ENCODE data around the gene FAM24B. TPM values are rescaled to one million over a fixed set of nuclear protein-coding genes. Genes with fewer than 3 reads are reported as not detected.

Gene FAM24B
- total and polyA plus RNA-seq, 2 donors = 3.8 to 7.1 TPM

GRCh38 chr10:122850705-122851640 lies 28.4 kb downstream of the FAM24B start:
- Histone ChIP-seq H3K36me3 (ENCODE audit: control insufficient read depth in 2 of 2, insufficient read depth in 2 of 2, low read length in 1 of 2) (no peaks in the 10 kb centered on the region), H3K4me3 (ENCODE audit: low read length in 2 of 2) (no peak overlapping the region), H3K9me3 (ENCODE audit: control insufficient read depth in 2 of 2, insufficient read depth in 1 of 2, low read length in 1 of 2) (no peaks in the 10 kb centered on the region), H3K27ac (ENCODE audit: low read depth in 1 of 2, low read length in 1 of 2) (no peak overlapping the region), H3K4me1 (ENCODE audit: control insufficient read depth in 2 of 2, insufficient read depth in 2 of 2, low read length in 2 of 2) (peaks cover 6 to 14% of the 10 kb centered on the region in 2 donors), H3K27me3 (ENCODE audit: control insufficient read depth in 2 of 2, insufficient read depth in 1 of 2, low read length in 1 of 2) (no peaks in the 10 kb centered on the region)
- DNase-seq (ENCODE audit: low read depth in 6 of 9, low spot score in 9 of 9) = no peak
- WGBS = 96% methylated on average over 5 of the region's 5 CpGs

- H3K36me3 ChIP-seq (ENCODE audit: control insufficient read depth in 2 of 2, insufficient read depth in 2 of 2, low read length in 1 of 2) = no peaks in the 10 kb centered on the region
- WGBS = 94% methylated on average over 12 of the region's 12 CpGs
- peaks cover 6 to 14% of the 10 kb centered on the region in 2 donors for H3K4me1 ChIP-seq (ENCODE audit: control insufficient read depth in 2 of 2, insufficient read depth in 2 of 2, low read length in 2 of 2)
- no peak overlapping the region for H3K27ac ChIP-seq (ENCODE audit: low read depth in 1 of 2, low read length in 1 of 2)
- no peaks in the 10 kb centered on the region for H3K9me3 ChIP-seq (ENCODE audit: control insufficient read depth in 2 of 2, insufficient read depth in 1 of 2, low read length in 1 of 2)
- H3K27me3 ChIP-seq (ENCODE audit: control insufficient read depth in 2 of 2, insufficient read depth in 1 of 2, low read length in 1 of 2) = no peaks in the 10 kb centered on the region
- no peak overlapping the region for H3K4me3 ChIP-seq (ENCODE audit: low read length in 2 of 2)
- DNase-seq (ENCODE audit: low read depth in 6 of 9, low spot score in 9 of 9) = no peak
Observed at GRCh38 chr10:122849900-122850605, 29.3 kb downstream of the FAM24B start.

DNA sequence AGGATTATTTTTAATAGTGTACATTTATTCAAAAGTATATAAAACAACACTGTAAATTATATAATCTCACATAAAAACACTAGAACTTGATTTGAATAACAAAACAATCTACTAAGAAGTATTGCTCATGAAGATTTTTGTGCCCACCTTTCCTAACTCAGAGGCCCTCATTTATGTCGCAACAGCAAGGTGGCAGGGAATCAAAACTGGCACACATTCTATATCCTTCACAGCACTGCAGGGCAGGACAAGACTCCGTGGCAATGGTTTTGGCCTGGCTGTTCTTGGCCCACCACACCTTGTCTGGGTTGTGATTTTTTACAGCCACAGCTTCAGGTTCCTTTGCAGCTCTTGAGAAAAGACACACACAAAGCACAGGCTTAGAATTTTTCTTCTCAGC lies 30.3 kb downstream of the FAM24B start:
- Histone ChIP-seq H3K9me3 (ENCODE audit: control insufficient read depth in 2 of 2, insufficient read depth in 1 of 2, low read length in 1 of 2) (no peaks in the 10 kb centered on the region), H3K27me3 (ENCODE audit: control insufficient read depth in 2 of 2, insufficient read depth in 1 of 2, low read length in 1 of 2) (no peaks in the 10 kb centered on the region), H3K4me3 (ENCODE audit: low read length in 2 of 2) (no peak overlapping the region), H3K36me3 (ENCODE audit: control insufficient read depth in 2 of 2, insufficient read depth in 2 of 2, low read length in 1 of 2) (no peaks in the 10 kb centered on the region), H3K4me1 (ENCODE audit: control insufficient read depth in 2 of 2, insufficient read depth in 2 of 2, low read length in 2 of 2) (peaks cover 6 to 14% of the 10 kb centered on the region in 2 donors), H3K27ac (ENCODE audit: low read depth in 1 of 2, low read length in 1 of 2) (no peak overlapping the region)
- DNase-seq (ENCODE audit: low read depth in 6 of 9, low spot score in 9 of 9) = no peak
- 92% methylated on average over 2 of the region's 2 CpGs for WGBS

- WGBS = 58% methylated on average over 12 of the region's 12 CpGs
- no peaks in the 10 kb centered on the region for H3K27me3 ChIP-seq (ENCODE audit: control insufficient read depth in 2 of 2, insufficient read depth in 1 of 2, low read length in 1 of 2)
- peaks cover 6 to 14% of the 10 kb centered on the region in 2 donors for H3K4me1 ChIP-seq (ENCODE audit: control insufficient read depth in 2 of 2, insufficient read depth in 2 of 2, low read length in 2 of 2)
- no peak overlapping the region for H3K4me3 ChIP-seq (ENCODE audit: low read length in 2 of 2)
- H3K27ac ChIP-seq (ENCODE audit: low read depth in 1 of 2, low read length in 1 of 2) = peak overlapping the region in 1 of 2 donors; percentile 11
- peak in 3 of 9 donors; percentile 8 to 29 (median 12) for DNase-seq (ENCODE audit: low read depth in 6 of 9, low spot score in 9 of 9)
- H3K9me3 ChIP-seq (ENCODE audit: control insufficient read depth in 2 of 2, insufficient read depth in 1 of 2, low read length in 1 of 2) = no peaks in the 10 kb centered on the region
- H3K36me3 ChIP-seq (ENCODE audit: control insufficient read depth in 2 of 2, insufficient read depth in 2 of 2, low read length in 1 of 2) = no peaks in the 10 kb centered on the region
Observed at GRCh38 chr10:122847782-122848604, 31.4 kb downstream of the FAM24B start.

GRCh38 chr10:122845783-122846332 lies 33.5 kb downstream of the FAM24B start, which contains the start of gene CUZD1:
Gene CUZD1, minus strand, starts transcription at chr10:122845857. Its CDS starts 14 bp downstream, at chr10:122845843.
- H3K36me3 ChIP-seq (ENCODE audit: control insufficient read depth in 2 of 2, insufficient read depth in 2 of 2, low read length in 1 of 2) = no peaks in the 10 kb centered on the region
- peak in 2 of 9 donors; percentile 5 to 12 for DNase-seq (ENCODE audit: low read depth in 6 of 9, low spot score in 9 of 9)
- H3K4me3 ChIP-seq (ENCODE audit: low read length in 2 of 2) = no peak within 1 kb of the TSS
- no peaks in the 10 kb centered on the region for H3K9me3 ChIP-seq (ENCODE audit: control insufficient read depth in 2 of 2, insufficient read depth in 1 of 2, low read length in 1 of 2)
- no peak within 1 kb of the TSS for H3K27ac ChIP-seq (ENCODE audit: low read depth in 1 of 2, low read length in 1 of 2)
- peaks cover 6 to 14% of the 10 kb centered on the region in 2 donors for H3K4me1 ChIP-seq (ENCODE audit: control insufficient read depth in 2 of 2, insufficient read depth in 2 of 2, low read length in 2 of 2)
- WGBS = 95% methylated on average over 5 of the region's 5 CpGs
- H3K27me3 ChIP-seq (ENCODE audit: control insufficient read depth in 2 of 2, insufficient read depth in 1 of 2, low read length in 1 of 2) = no peaks in the 10 kb centered on the region

GRCh38 chr10:122844146-122844545 lies 35.2 kb downstream of the FAM24B start:
- Histone ChIP-seq H3K4me3 (ENCODE audit: low read length in 2 of 2) (no peak overlapping the region), H3K36me3 (ENCODE audit: control insufficient read depth in 2 of 2, insufficient read depth in 2 of 2, low read length in 1 of 2) (no peaks in the 10 kb centered on the region), H3K9me3 (ENCODE audit: control insufficient read depth in 2 of 2, insufficient read depth in 1 of 2, low read length in 1 of 2) (no peaks in the 10 kb centered on the region), H3K4me1 (ENCODE audit: control insufficient read depth in 2 of 2, insufficient read depth in 2 of 2, low read length in 2 of 2) (peaks cover 6 to 14% of the 10 kb centered on the region in 2 donors), H3K27me3 (ENCODE audit: control insufficient read depth in 2 of 2, insufficient read depth in 1 of 2, low read length in 1 of 2) (no peaks in the 10 kb centered on the region), H3K27ac (ENCODE audit: low read depth in 1 of 2, low read length in 1 of 2) (no peak overlapping the region)
- 98% methylated on average over 4 of the region's 4 CpGs for WGBS
- DNase-seq (ENCODE audit: low read depth in 6 of 9, low spot score in 9 of 9) = no peak

DNA sequence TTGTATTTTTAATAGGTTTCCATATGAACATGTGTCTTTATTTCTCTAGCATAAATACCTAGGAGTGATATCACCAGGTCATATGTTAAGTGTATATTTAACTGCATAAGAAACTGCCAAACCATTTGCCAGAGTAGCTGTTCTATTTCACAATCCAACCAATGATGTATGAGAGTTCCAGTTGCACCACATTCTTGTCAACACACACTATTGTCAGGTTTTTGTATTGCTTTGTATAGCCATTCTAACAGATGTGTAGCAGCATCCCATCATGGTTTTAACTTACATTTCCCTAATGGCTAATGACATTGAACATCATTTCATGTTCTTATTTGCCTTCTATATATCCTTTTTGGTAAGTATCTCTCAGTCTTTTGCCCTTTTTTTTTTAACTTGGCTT lies 37.8 kb downstream of the FAM24B start:
- Histone ChIP-seq H3K27ac (ENCODE audit: low read depth in 1 of 2, low read length in 1 of 2) (no peak overlapping the region), H3K4me3 (ENCODE audit: low read length in 2 of 2) (no peak overlapping the region), H3K9me3 (ENCODE audit: control insufficient read depth in 2 of 2, insufficient read depth in 1 of 2, low read length in 1 of 2) (no peaks in the 10 kb centered on the region), H3K4me1 (ENCODE audit: control insufficient read depth in 2 of 2, insufficient read depth in 2 of 2, low read length in 2 of 2) (no peaks in the 10 kb centered on the region), H3K36me3 (ENCODE audit: control insufficient read depth in 2 of 2, insufficient read depth in 2 of 2, low read length in 1 of 2) (no peaks in the 10 kb centered on the region), H3K27me3 (ENCODE audit: control insufficient read depth in 2 of 2, insufficient read depth in 1 of 2, low read length in 1 of 2) (no peaks in the 10 kb centered on the region)
- no peak for DNase-seq (ENCODE audit: low read depth in 6 of 9, low spot score in 9 of 9)

- DNase-seq (ENCODE audit: low read depth in 6 of 9, low spot score in 9 of 9) = no peak
- Histone ChIP-seq H3K4me1 (ENCODE audit: control insufficient read depth in 2 of 2, insufficient read depth in 2 of 2, low read length in 2 of 2) (no peaks in the 10 kb centered on the region), H3K27ac (ENCODE audit: low read depth in 1 of 2, low read length in 1 of 2) (no peak overlapping the region), H3K4me3 (ENCODE audit: low read length in 2 of 2) (no peak overlapping the region), H3K9me3 (ENCODE audit: control insufficient read depth in 2 of 2, insufficient read depth in 1 of 2, low read length in 1 of 2) (no peaks in the 10 kb centered on the region), H3K27me3 (ENCODE audit: control insufficient read depth in 2 of 2, insufficient read depth in 1 of 2, low read length in 1 of 2) (no peaks in the 10 kb centered on the region), H3K36me3 (ENCODE audit: control insufficient read depth in 2 of 2, insufficient read depth in 2 of 2, low read length in 1 of 2) (no peaks in the 10 kb centered on the region)
Observed at GRCh38 chr10:122839505-122839904, 39.9 kb downstream of the FAM24B start.

Data from thymus (tissue), 11 donors.